Measurements from ENCODE around the gene LAMTOR2.

GRCh38 chr1:156072251-156072650 is 17.7 kb downstream of the LAMTOR2 start:
- TF ChIP-seq FOXA1 (IDR thresholded peaks at IDR 0.05): no peak
- TF ChIP-seq SUZ12 (IDR thresholded peaks at IDR 0.05): no peak
- no peak for TF ChIP-seq BHLHE40 (IDR thresholded peaks at IDR 0.05; ENCODE audit: borderline replicate concordance)
- no peak for TF ChIP-seq NFRKB (IDR thresholded peaks at IDR 0.05)
- TF ChIP-seq L3MBTL2 (conservative IDR thresholded peaks at IDR 0.05): no peak
- TF ChIP-seq FOXK2 (IDR thresholded peaks at IDR 0.05): no peak
- no peak for TF ChIP-seq ARNT (IDR thresholded peaks at IDR 0.05)
- TF ChIP-seq LEF1 (IDR thresholded peaks at IDR 0.05; ENCODE audit: borderline replicate concordance): no peak
- no peak for TF ChIP-seq TARDBP (IDR thresholded peaks at IDR 0.05)
- no peak for TF ChIP-seq PKNOX1 (IDR thresholded peaks at IDR 0.05)
- no peak for TF ChIP-seq CTBP1 (IDR thresholded peaks at IDR 0.05; ENCODE audit: borderline replicate concordance)
- TF ChIP-seq ELF4 (IDR thresholded peaks at IDR 0.05): no peak
- TF ChIP-seq HDGF (IDR thresholded peaks at IDR 0.05; ENCODE audit: borderline replicate concordance): no peak
- no peak for TF ChIP-seq FOXM1 (IDR thresholded peaks at IDR 0.05; ENCODE audit: borderline replicate concordance)

Measured in HEK293T (cell line).